GM08714 (cell line): ENCODE results near the gene FGF8.

Experiments
- H3K4me3 ChIP-seq: fragments of 200-500 bp; sonication (Bioruptor generic); 2 replicates; pipeline ENCODE4 v1.5.1; 2014; ENCODE audit warnings: mild to moderate bottlenecking, low read length, inconsistent platforms
- ZNF274 ChIP-seq: IDR thresholded peaks from 2 replicates; pipeline ENCODE4 v1.6.1; 2012; ENCODE audit warnings: mild to moderate bottlenecking, low read depth, low read length

FGF8 gene

GRCh38 chr10:101777619-101778145 lies 1.8 kb upstream of the FGF8 start:
- H3K4me3 ChIP-seq = no peak overlapping the region
- TF ChIP-seq ZNF274 = no peak

- no peak overlapping the region for H3K4me3 ChIP-seq
- no peak for TF ChIP-seq ZNF274
Measured at GRCh38 chr10:101776161-101776817, 375 bp upstream of the FGF8 start.

- H3K4me3 ChIP-seq = no peak overlapping the region
- no peak for TF ChIP-seq ZNF274
Measured at GRCh38 chr10:101774589-101775272, 1.2 kb downstream of the FGF8 start.

GRCh38 chr10:101773923-101774588 lies 1.9 kb downstream of the FGF8 start:
- no peak for TF ChIP-seq ZNF274
- no peak overlapping the region for H3K4me3 ChIP-seq

GRCh38 chr10:101772895-101773761 lies 2.8 kb downstream of the FGF8 start:
- H3K4me3 ChIP-seq = no peak overlapping the region
- no peak for TF ChIP-seq ZNF274

GRCh38 chr10:101772017-101772894 lies 3.7 kb downstream of the FGF8 start:
- TF ChIP-seq ZNF274 = no peak
- no peak overlapping the region for H3K4me3 ChIP-seq

- no peak for TF ChIP-seq ZNF274
- no peak overlapping the region for H3K4me3 ChIP-seq
Measured at GRCh38 chr10:101771380-101771779, 4.5 kb downstream of the FGF8 start.

GRCh38 chr10:101770331-101771215 lies 5.3 kb downstream of the FGF8 start:
- H3K4me3 ChIP-seq = no peak overlapping the region
- no peak for TF ChIP-seq ZNF274

GRCh38 chr10:101769541-101770180 lies 6.3 kb downstream of the FGF8 start:
- TF ChIP-seq ZNF274 = no peak
- no peak overlapping the region for H3K4me3 ChIP-seq

- no peak for TF ChIP-seq ZNF274
- H3K4me3 ChIP-seq = no peak overlapping the region
Measured at GRCh38 chr10:101768791-101769170, 7.1 kb downstream of the FGF8 start.

- no peak overlapping the region for H3K4me3 ChIP-seq
- TF ChIP-seq ZNF274 = no peak
Measured at GRCh38 chr10:101767966-101768790, 7.7 kb downstream of the FGF8 start.
